Measurements from ENCODE around the gene RBM4B. TPM values are rescaled to one million over a fixed set of nuclear protein-coding genes. Genes with fewer than 3 reads are reported as not detected.

Gene RBM4B
- total and polyA plus RNA-seq, 4 experiments from 2014 or later, result 6.3 to 26.9 (median 21.0) TPM

DNA sequence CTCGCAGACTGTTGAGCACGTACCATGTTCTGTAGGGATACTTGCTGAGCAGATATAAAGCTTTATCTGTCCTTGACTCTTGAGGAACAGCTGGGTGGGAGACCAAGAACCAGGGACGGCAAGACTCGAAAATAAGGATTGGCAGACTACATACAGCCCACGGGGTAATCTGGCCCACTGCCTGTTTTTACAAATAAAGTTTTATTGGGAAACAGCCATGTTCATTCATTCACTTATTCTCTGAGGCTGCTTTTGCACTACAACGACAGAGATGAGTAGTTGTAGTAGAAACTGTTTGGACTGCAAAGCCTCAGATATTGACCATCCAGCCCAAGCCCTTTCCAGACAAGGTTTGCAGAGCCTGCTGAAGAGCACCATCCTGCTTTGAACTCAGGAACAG lies 20.3 kb upstream of the RBM4B start:
- no peaks in the 10 kb centered on the region for H3K36me3 Mint-ChIP-seq
- peaks cover 0 to 3% (median 0%) of the 10 kb centered on the region in 8 donors for H3K9me3 Mint-ChIP-seq
- no peak overlapping the region for H3K27ac Mint-ChIP-seq
- no peaks in the 10 kb centered on the region for H3K9me3 ChIP-seq (ENCODE audit: control insufficient read depth in 1 of 2, low read length in 2 of 2)
- POLR2A ChIA-PET (ENCODE audit: partially characterized antibody), result no interaction called here
- H3K4me1 ChIP-seq (ENCODE audit: insufficient read depth, low read length), result no peaks in the 10 kb centered on the region
- no peak overlapping the region for H3K27ac ChIP-seq (ENCODE audit: low read depth, low read length)
- no peaks in the 10 kb centered on the region for H3K27me3 ChIP-seq (ENCODE audit: insufficient read depth, low read length)
- intact Hi-C loops (cut with micrococcal nuclease), result loop anchor here (10.0 kb wide), 1 partner anchor 277 kb away; the partner anchor contains the start of gene C11orf86
- H3K4me3 Mint-ChIP-seq, result no peak overlapping the region
- no peaks in the 10 kb centered on the region for H3K36me3 ChIP-seq (ENCODE audit: insufficient read depth, low read length)
- H3K4me1 Mint-ChIP-seq, result no peaks in the 10 kb centered on the region
- CTCF ChIA-PET (ENCODE audit: partially characterized antibody), result interaction anchor here (3.3 to 5.7 kb wide), 2 partner anchors 135 to 141 kb away, joined by 13 to 59 read pairs; no protein-coding TSS in a partner anchor
- H3K27me3 Mint-ChIP-seq, result peaks cover 2% of the 10 kb centered on the region in 2 donors
- DNase-seq, result no peak
- H3K4me3 ChIP-seq (ENCODE audit: low read length in 2 of 2), result no peak overlapping the region

- intact Hi-C loops (cut with micrococcal nuclease), result loop anchor here (10.0 kb wide), 1 partner anchor 279 kb away; the partner anchor contains the start of gene C11orf86
- Histone ChIP-seq H3K36me3 (ENCODE audit: insufficient read depth, low read length) (no peaks in the 10 kb centered on the region), H3K27ac (ENCODE audit: low read depth, low read length) (no peak overlapping the region), H3K4me1 (ENCODE audit: insufficient read depth, low read length) (no peaks in the 10 kb centered on the region), H3K4me3 (ENCODE audit: low read length in 2 of 2) (no peak overlapping the region), H3K9me3 (ENCODE audit: control insufficient read depth in 1 of 2, low read length in 2 of 2) (no peaks in the 10 kb centered on the region), H3K27me3 (ENCODE audit: insufficient read depth, low read length) (no peaks in the 10 kb centered on the region)
- Mint-ChIP-seq H3K36me3 (no peaks in the 10 kb centered on the region), H3K4me3 (no peak overlapping the region), H3K4me1 (no peaks in the 10 kb centered on the region), H3K27me3 (peaks cover 2% of the 10 kb centered on the region in 2 donors), H3K9me3 (peaks cover 0 to 3% (median 0%) of the 10 kb centered on the region in 8 donors), H3K27ac (no peak overlapping the region)
- DNase-seq, result no peak
- ChIA-PET CTCF (ENCODE audit: partially characterized antibody) (interaction anchor here (0.9 to 5.7 kb wide), 10 partner anchors 12 to 376 kb away, joined by 3 to 59 read pairs (median 6); no protein-coding TSS in a partner anchor), POLR2A (ENCODE audit: partially characterized antibody) (no interaction called here)
Observed at GRCh38 chr11:66696146-66696545, 18.5 kb upstream of the RBM4B start.

- peaks cover 0 to 2% (median 0%) of the 10 kb centered on the region in 8 donors for H3K9me3 Mint-ChIP-seq
- CTCF ChIA-PET (ENCODE audit: partially characterized antibody), result interaction anchor here (0.7 to 5.7 kb wide), 9 partner anchors 12 to 187 kb away, joined by 3 to 59 read pairs (median 4); no protein-coding TSS in a partner anchor
- no peak overlapping the region for H3K4me3 Mint-ChIP-seq
- Histone ChIP-seq H3K4me3 (ENCODE audit: low read length in 2 of 2) (no peak overlapping the region), H3K27ac (ENCODE audit: low read depth, low read length) (no peak overlapping the region), H3K9me3 (ENCODE audit: control insufficient read depth in 1 of 2, low read length in 2 of 2) (no peaks in the 10 kb centered on the region), H3K36me3 (ENCODE audit: insufficient read depth, low read length) (no peaks in the 10 kb centered on the region), H3K27me3 (ENCODE audit: insufficient read depth, low read length) (no peaks in the 10 kb centered on the region), H3K4me1 (ENCODE audit: insufficient read depth, low read length) (no peaks in the 10 kb centered on the region)
- POLR2A ChIA-PET (ENCODE audit: partially characterized antibody), result no interaction called here
- no peaks in the 10 kb centered on the region for H3K4me1 Mint-ChIP-seq
- H3K36me3 Mint-ChIP-seq, result no peaks in the 10 kb centered on the region
- no peak overlapping the region for H3K27ac Mint-ChIP-seq
- intact Hi-C loops (cut with micrococcal nuclease), result loop anchor here (1.0 to 10.0 kb wide), 3 partner anchors 140 to 280 kb away; partner anchors contain the start of gene C11orf86
- peak; percentile 76 to 86 (median 79) for DNase-seq
- peaks cover 2% of the 10 kb centered on the region in 2 donors for H3K27me3 Mint-ChIP-seq
Observed at GRCh38 chr11:66694732-66695207, 17.1 kb upstream of the RBM4B start.

DNA sequence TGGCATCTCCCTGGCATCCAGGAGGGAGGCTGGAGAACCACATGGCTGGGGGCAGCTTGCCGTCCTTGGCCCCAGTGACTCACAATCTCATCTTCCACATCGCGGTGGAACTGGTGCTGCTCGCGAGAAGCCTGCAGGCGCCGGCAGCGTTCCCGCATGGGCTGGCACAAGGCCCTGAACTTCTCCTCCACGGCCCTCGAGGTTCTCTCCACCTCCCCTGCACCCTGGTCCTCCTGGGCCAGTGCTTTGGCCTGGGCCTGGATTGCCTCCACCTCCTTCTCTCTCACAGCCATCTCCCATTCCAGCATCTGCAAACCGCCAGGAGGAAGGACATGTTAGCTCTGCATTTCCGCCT lies 16.3 kb upstream of the RBM4B start:
- Mint-ChIP-seq H3K4me1 (no peaks in the 10 kb centered on the region), H3K9me3 (peaks cover 0 to 2% (median 0%) of the 10 kb centered on the region in 8 donors), H3K27ac (peak overlapping the region in 1 of 7 donors; percentile 66), H3K4me3 (no peak overlapping the region), H3K27me3 (peaks cover 2% of the 10 kb centered on the region in 2 donors), H3K36me3 (no peaks in the 10 kb centered on the region)
- Histone ChIP-seq H3K36me3 (ENCODE audit: insufficient read depth, low read length) (no peaks in the 10 kb centered on the region), H3K4me3 (ENCODE audit: low read length in 2 of 2) (no peak overlapping the region), H3K27ac (ENCODE audit: low read depth, low read length) (no peak overlapping the region), H3K9me3 (ENCODE audit: control insufficient read depth in 1 of 2, low read length in 2 of 2) (no peaks in the 10 kb centered on the region), H3K4me1 (ENCODE audit: insufficient read depth, low read length) (no peaks in the 10 kb centered on the region), H3K27me3 (ENCODE audit: insufficient read depth, low read length) (no peaks in the 10 kb centered on the region)
- ChIA-PET CTCF (ENCODE audit: partially characterized antibody) (interaction anchor here (0.8 to 3.4 kb wide), 7 partner anchors 138 to 188 kb away, joined by 3 to 23 read pairs (median 6); no protein-coding TSS in a partner anchor), POLR2A (ENCODE audit: partially characterized antibody) (no interaction called here)
- no peak for DNase-seq
- intact Hi-C loops (cut with micrococcal nuclease), result loop anchor here (1.0 to 10.0 kb wide), 3 partner anchors 140 to 281 kb away; partner anchors contain the start of gene C11orf86

DNA sequence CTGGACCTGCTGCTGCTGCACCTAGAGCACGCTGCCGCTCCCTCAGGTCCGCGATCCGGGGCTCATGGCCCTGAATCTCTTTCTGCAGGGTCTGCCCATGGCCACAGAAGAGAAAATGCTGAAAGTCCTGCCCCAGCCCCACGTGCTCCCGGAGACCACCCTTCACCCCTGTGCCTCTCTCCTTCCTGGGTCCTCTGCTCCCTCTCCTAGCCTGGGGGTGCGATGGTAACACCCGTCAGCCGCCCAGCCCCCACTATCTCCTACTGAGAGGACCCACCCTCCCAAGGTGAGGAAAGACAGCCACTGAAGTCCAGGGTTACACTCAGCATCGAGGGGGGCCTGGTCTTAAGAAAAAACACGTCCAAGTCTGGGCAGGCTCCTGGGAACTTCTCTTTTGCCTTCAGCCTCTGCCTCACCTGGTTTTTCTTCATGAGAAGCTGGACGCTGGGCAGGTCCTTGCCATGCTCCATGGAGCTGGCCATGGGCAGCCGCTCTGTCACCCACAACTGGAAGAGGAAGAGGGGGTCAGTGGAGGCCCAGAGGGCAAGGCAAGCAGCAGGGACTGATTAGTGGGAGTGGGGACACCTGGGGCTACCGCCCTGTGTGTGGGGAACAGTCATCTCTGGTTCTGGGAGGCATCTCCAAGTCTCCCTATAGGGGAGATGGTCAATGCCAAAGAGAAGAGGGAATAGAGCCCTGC lies 15.8 kb upstream of the RBM4B start:
- peaks cover 0 to under 1% (median 0%) of the 10 kb centered on the region in 8 donors for H3K9me3 Mint-ChIP-seq
- ChIA-PET CTCF (ENCODE audit: partially characterized antibody) (interaction anchor here (0.8 to 3.4 kb wide), 8 partner anchors 139 to 188 kb away, joined by 3 to 23 read pairs (median 6); no protein-coding TSS in a partner anchor), POLR2A (ENCODE audit: partially characterized antibody) (no interaction called here)
- H3K27ac Mint-ChIP-seq, result no peak overlapping the region
- Histone ChIP-seq H3K4me1 (ENCODE audit: insufficient read depth, low read length) (no peaks in the 10 kb centered on the region), H3K36me3 (ENCODE audit: insufficient read depth, low read length) (no peaks in the 10 kb centered on the region), H3K27me3 (ENCODE audit: insufficient read depth, low read length) (no peaks in the 10 kb centered on the region), H3K9me3 (ENCODE audit: control insufficient read depth in 1 of 2, low read length in 2 of 2) (no peaks in the 10 kb centered on the region), H3K27ac (ENCODE audit: low read depth, low read length) (no peak overlapping the region), H3K4me3 (ENCODE audit: low read length in 2 of 2) (no peak overlapping the region)
- DNase-seq, result no peak
- no peaks in the 10 kb centered on the region for H3K36me3 Mint-ChIP-seq
- H3K27me3 Mint-ChIP-seq, result peaks cover 2% of the 10 kb centered on the region in 2 donors
- no peak overlapping the region for H3K4me3 Mint-ChIP-seq
- H3K4me1 Mint-ChIP-seq, result no peaks in the 10 kb centered on the region
- intact Hi-C loops (cut with micrococcal nuclease), result loop anchor here (1.0 to 10.0 kb wide), 3 partner anchors 141 to 281 kb away; partner anchors contain the start of gene C11orf86

DNA sequence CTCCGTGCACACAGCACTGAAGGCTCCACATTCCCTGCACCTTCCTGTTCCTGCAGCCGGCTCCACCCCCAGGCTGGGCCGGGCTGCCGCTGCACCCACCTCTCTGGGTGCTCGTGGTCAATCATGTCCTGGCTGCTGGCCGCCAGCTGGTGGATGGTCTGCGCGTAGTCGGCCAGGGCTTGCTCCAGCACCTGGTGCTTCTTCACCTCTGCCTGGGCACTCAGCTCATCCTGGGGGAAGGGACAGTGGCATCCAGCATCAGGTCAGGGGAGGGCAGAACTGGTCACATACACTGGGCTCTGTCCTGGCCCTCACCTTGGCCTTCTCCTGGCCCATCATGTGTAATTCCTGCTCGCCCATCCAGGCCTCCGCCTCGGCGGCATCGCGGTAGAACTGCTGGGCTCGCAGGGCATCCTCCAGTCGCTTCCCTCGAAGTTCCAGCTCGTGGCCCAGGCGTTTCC lies 15.2 kb upstream of the RBM4B start:
- no peaks in the 10 kb centered on the region for H3K27me3 ChIP-seq (ENCODE audit: insufficient read depth, low read length)
- CTCF ChIA-PET (ENCODE audit: partially characterized antibody), result interaction anchor here (0.7 to 3.4 kb wide), 10 partner anchors 10 to 189 kb away, joined by 3 to 23 read pairs (median 3); no protein-coding TSS in a partner anchor
- POLR2A ChIA-PET (ENCODE audit: partially characterized antibody), result interaction anchor here (0.6 kb wide), 1 partner anchor 142 kb away, joined by 3 read pairs; no protein-coding TSS in a partner anchor
- no peak overlapping the region for H3K4me3 ChIP-seq (ENCODE audit: low read length in 2 of 2)
- H3K9me3 ChIP-seq (ENCODE audit: control insufficient read depth in 1 of 2, low read length in 2 of 2), result no peaks in the 10 kb centered on the region
- H3K9me3 Mint-ChIP-seq, result no peaks in the 10 kb centered on the region
- H3K4me1 ChIP-seq (ENCODE audit: insufficient read depth, low read length), result no peaks in the 10 kb centered on the region
- no peak overlapping the region for H3K27ac Mint-ChIP-seq
- H3K36me3 Mint-ChIP-seq, result no peaks in the 10 kb centered on the region
- no peak for DNase-seq
- peaks cover 2 to 4% of the 10 kb centered on the region in 2 donors for H3K27me3 Mint-ChIP-seq
- H3K36me3 ChIP-seq (ENCODE audit: insufficient read depth, low read length), result no peaks in the 10 kb centered on the region
- intact Hi-C loops (cut with micrococcal nuclease), result loop anchor here (10.0 kb wide), 1 partner anchor 282 kb away; the partner anchor contains the start of gene C11orf86
- H3K27ac ChIP-seq (ENCODE audit: low read depth, low read length), result no peak overlapping the region
- H3K4me1 Mint-ChIP-seq, result no peaks in the 10 kb centered on the region
- no peak overlapping the region for H3K4me3 Mint-ChIP-seq

DNA sequence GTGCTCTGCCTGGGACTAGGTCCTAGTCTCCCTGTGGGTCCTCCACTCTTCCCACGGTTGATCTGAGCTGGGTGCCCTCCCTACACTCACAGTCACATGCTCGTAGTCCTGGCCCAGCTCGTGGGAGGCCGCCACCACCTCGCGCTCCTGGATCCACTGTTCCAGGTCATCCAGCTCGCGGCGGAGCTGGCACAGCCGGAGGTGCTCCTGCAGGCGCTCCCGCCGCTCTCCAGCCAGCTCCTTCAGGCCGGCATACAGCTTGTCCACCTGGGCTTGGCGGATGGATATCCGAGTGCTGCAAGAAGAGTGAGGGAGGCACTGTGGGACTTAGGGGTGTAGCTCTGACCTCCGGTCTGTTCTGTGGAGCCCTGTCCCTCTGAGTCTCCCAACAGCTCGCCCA lies 14.8 kb upstream of the RBM4B start:
- H3K9me3 Mint-ChIP-seq, result no peaks in the 10 kb centered on the region
- H3K36me3 Mint-ChIP-seq, result no peaks in the 10 kb centered on the region
- no peak for DNase-seq
- no peaks in the 10 kb centered on the region for H3K4me1 ChIP-seq (ENCODE audit: insufficient read depth, low read length)
- no peaks in the 10 kb centered on the region for H3K4me1 Mint-ChIP-seq
- H3K4me3 ChIP-seq (ENCODE audit: low read length in 2 of 2), result no peak overlapping the region
- H3K27me3 Mint-ChIP-seq, result peaks cover 2 to 4% of the 10 kb centered on the region in 2 donors
- CTCF ChIA-PET (ENCODE audit: partially characterized antibody), result interaction anchor here (0.7 to 2.0 kb wide), 7 partner anchors 10 to 190 kb away, joined by 3 to 8 read pairs (median 3); no protein-coding TSS in a partner anchor
- intact Hi-C loops (cut with micrococcal nuclease), result loop anchor here (10.0 kb wide), 1 partner anchor 282 kb away; the partner anchor contains the start of gene C11orf86
- no peak overlapping the region for H3K27ac ChIP-seq (ENCODE audit: low read depth, low read length)
- POLR2A ChIA-PET (ENCODE audit: partially characterized antibody), result interaction anchor here (0.6 kb wide), 1 partner anchor 142 kb away, joined by 3 read pairs; no protein-coding TSS in a partner anchor
- no peaks in the 10 kb centered on the region for H3K27me3 ChIP-seq (ENCODE audit: insufficient read depth, low read length)
- H3K27ac Mint-ChIP-seq, result no peak overlapping the region
- no peaks in the 10 kb centered on the region for H3K36me3 ChIP-seq (ENCODE audit: insufficient read depth, low read length)
- H3K9me3 ChIP-seq (ENCODE audit: control insufficient read depth in 1 of 2, low read length in 2 of 2), result no peaks in the 10 kb centered on the region
- H3K4me3 Mint-ChIP-seq, result no peak overlapping the region

All from CD4-positive, alpha-beta memory T cell (primary cell).